GM18868 (cell line): ENCODE data around the gene SUGCT.
"Not testable (repeated sequence)": the region's sequence is repeated elsewhere in the genome, so short reads cannot be mapped to it uniquely, and the experiment has no call there.

ENCODE experiments used
- ATAC-seq: cut with Tn5 transposase; IDR thresholded peaks from one replicate; pipeline ENCODE4 v1.9.1; 2021; ENCODE audit warnings: mild to moderate bottlenecking, moderate library complexity; ENCODE audit not compliant: unreplicated experiment

The SUGCT gene

DNA sequence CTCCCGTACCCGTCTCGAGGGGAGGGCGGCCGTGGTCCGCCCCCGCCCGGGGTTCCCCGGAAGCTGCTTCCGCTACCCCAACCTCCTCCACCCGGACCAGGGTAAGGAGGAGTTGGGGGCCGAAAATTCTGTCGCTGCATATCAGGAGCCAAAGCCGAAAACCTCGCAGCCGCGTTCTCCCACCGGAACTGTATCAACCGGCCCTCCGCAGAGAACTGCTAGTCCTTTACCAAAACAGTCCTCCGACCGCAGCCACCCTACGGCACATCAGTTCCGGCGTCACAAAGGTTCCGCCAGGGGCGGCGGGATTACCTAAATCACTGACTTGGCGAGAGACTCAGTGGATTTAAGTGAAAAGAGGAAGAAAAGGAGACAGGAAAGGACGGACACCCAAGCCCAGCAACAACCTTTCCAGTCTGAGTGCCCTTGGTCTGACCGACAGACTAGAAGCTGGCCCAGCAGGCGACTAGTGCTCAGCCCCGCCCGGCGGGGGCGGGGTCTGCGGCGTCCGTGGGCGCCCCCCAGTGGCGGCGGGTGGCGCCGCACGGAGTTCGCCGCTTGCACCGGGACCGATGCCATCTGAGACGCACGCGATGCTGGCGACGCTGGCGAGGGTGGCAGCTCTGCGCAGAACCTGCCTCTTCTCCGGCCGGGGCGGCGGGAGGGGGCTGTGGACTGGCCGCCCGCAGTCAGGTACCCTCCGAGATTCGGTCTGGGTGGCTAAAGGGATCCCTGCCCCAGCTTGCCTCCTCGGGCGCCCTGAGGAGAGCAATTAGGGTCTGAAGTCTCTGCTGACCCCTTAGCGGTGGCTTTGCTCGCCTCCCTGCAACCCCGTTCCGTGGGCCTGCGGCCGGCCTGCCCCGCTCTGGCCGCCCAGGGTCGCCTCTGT lies at the start of gene SUGCT, which contains the start of gene MPLKIP:
SUGCT (plus strand) TSS at position 578 of the 889 bp plus-strand sequence.
MPLKIP (minus strand) TSS at position 195 of the 889 bp plus-strand sequence; CDS start at position 140, 55 bp downstream.
- ATAC-seq: peak; percentile 90

DNA sequence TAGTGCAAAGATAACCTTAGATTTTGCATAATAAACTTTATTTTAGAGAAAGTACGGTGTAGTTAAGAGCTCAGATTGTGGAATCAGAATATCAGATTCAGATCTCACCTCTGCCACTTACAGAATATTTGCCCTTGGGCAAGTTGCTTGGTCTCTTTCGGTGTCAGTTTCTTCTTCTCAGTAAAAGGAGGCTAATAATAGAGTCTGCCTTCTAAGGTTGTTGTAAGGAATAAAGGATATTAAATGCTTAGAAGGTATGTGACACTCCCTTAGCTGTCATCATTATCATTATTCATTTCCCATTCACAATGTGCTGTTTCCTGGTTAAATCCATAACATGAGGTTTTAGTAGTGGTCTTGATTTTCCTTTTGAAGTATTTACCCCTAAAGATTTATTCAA lies 42.6 kb upstream of the SUGCT start:
- ATAC-seq: no peak

DNA sequence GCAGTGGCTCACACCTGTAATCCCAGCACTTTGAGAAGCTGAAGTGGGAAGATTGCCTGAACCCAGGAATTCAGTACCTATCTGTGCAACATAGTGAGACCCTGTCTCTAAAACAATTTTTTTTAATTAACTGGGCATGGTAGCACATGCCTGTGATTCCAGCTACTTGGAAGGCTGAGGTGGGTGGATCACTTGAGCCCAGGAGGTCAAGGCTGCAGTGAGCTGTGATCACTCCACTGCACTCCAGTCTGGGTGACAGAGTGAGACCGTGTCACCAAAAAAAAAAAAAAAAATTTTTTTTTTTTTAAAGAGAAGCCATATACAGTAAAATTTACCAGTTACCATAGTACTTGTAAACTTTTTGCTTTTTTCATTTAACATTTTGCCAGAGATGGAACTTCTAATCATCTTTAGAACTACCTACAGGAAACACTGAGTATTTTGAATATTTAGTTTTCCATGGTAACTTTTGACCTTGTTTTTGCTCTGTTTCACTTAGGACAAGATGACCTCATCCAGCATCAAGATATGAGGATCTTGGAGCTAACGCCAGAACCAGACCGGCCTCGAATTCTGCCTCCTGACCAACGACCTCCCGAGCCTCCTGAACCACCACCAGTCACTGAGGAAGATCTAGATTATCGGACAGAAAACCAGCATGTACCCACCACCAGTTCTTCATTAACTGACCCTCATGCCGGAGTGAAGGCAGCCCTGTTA lies 41.0 kb upstream of the SUGCT start:
- ATAC-seq: no peak

DNA sequence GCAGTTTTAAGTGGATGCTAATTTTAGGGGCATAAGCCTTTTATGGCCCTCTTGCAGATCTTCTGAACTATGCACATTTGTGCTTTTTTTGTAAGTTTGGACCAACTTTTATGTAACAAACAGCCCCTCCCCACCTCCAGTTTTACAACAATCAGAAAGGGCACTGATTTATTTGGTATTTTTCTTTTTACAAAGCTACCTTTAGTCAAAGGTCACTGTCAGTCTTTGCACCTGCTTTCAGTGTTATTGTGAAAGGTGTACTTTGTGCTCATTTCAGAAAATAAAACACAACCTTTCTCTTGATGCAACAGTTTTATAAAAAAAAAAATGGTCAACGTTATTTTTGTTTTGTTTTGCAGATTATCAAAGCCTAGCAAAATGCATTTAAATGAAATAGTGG lies 39.6 kb upstream of the SUGCT start:
- no peak for ATAC-seq

DNA sequence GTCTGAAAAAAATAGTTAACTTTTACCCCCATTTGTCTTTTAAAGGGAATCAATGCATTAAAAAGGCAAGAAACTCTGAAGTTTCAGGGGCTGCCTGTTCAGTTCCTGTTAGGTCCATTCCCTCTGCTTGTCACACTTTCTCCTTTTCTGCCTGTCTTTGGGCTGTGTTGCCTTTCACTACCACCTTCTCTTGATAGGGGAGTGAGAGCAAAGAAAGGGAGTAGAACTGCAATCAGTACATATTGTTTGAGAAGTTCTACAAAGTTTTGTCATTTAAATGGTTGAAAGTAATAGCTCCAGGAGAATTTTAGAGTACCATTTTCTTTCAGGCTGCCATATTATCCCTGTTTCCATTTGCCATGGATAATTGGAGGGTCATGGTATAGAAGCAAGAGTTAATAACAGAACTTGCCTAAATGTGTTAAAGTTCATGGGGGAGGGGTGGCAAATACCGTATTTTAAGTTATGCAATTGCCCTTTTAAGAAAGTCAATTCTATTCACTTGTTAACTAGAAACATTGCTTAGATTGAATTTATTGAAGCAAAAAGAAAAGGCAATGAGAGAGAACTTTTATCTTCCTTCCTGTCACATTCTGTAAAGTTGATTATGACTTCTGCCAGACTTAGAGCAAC lies 39.0 kb upstream of the SUGCT start:
- no peak for ATAC-seq

DNA sequence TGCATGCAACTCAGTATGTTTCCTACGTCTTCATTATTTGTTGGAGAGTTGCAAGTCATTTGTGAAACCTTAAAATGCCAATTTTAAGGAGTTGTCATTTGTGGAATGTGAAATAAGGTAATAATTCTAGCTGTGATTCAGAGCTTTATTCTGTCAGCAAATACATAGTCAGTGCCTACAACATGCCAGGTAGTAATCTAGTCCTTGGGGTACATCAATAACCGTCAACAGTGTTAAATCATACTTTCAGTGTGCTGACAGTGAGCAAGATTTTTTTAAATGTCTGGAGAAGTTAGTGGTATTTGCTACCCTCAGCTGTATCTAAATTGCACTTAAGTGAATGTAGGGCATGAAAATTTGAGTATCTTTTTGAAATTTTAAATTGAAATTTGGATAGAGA lies 37.1 kb upstream of the SUGCT start:
- ATAC-seq: no peak

DNA sequence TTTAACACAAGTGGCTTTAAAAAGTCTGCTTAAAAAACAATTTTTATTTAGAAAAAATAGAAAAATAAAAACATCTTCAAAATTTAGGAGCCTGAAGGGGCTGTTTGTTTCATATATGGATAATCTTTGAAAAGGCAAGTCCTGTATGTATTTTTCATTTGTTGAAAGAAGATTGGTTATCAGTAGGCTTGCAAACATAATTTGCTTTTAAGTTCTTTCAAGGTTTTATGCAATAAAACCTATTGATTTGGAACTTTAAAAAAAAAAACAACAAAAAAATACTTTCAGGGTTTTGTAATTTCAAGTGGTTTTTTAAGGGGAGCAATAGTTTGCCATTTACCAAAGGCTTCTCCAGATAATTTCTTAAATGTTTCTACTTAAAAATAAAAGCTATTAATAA lies 36.0 kb upstream of the SUGCT start:
- no peak for ATAC-seq

DNA sequence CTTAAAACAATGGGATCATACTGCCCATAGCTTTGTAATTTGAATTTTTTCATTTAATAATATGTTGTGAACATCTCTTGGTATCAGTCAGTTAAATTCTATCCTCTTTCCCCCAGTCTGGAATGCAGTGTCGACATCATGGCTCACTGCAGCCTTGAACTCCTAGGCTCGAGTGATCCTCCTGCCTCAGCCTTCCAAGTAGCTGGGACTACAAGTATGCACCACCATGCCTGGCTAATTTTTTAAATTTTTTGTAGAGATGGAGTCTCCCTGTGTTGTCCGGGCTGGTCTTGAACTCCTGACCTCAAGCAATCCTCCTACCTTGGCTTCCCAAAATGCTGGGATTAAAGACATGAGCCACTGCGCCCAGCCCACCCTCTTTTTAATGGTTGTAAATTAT lies 35.0 kb upstream of the SUGCT start:
- ATAC-seq: no peak

DNA sequence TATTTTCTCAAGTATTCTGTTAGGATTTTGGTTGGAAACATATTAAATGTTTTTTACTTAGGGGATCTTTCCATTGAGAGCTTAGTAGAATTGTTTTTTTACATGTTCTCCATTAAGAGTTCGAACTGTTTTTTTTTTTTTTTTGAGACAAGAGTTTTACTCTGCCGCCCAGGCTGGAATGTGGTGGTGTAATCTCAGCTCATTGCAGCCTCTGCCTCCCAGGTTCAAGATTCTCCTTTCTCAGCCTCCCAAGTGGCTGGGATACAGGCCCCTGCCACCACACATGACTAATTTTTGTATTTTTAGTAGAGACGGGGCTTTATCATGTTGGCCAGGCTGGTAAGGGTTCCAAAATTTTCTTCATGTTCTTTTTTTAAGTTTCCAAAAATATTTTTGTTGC lies 33.6 kb upstream of the SUGCT start:
- no peak for ATAC-seq

DNA sequence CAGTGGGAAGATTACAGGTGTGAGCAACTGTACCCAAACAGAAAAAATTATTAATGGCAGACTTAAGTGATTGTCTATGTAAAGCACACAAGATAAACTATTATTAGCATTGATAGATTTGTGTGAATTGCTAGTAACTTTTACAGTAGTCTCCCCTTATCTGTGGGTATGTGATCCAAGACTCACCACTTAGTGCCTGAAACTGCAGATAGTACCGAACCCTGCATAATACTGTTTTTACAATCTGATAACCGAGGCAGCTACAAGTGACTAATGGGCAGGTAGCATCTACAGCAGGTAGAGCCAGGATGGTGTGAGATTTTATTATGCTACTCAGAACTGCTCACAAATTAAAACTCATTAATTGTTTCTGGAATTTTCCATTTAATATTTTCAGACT lies 31.9 kb upstream of the SUGCT start:
- ATAC-seq: no peak

DNA sequence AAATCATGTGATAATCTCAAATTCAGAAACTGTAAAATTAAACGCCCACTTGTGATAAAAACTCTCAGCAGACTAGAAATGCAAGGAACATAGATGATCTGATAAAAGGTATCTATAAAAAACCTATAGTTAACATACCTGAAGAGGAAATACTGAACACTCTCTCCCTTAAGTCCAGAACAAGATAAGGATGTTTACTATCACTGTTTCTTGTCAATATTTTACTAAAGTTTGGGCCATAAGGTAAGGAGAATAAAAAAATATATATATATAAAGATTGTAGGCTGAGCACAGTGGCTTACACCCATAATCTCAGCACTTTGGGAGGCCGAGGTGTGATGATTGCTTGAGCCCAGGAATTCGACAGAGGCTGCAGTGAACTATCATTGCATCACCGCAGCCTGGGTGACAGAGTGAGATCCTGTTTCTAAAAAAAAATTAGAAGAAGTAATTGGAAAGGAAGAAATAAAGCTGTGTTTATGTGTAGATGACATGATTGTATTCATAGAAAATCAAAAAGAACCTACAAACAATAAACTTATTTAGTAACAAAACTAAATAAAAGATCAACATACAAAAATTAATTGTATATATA lies 28.8 kb upstream of the SUGCT start:
- no peak for ATAC-seq

DNA sequence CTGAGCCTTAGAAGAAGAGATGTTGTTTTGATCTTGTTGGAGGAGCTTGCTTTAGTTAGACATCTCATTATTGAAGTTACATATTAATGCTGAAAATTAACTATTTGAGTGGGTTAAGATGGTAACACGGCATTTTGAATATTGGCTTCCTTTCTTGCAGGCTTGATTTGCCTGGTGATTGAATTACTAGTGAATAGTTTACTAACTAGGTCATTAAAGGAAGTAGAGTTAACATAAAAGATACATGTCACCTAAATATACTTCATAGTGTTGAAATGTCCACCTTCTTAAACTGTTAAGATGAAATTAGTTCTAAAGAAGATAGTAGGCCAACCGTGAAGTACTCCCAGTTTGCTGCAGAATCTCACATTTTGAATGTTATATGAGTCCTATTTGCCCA lies 18.9 kb upstream of the SUGCT start:
- ATAC-seq: no peak

DNA sequence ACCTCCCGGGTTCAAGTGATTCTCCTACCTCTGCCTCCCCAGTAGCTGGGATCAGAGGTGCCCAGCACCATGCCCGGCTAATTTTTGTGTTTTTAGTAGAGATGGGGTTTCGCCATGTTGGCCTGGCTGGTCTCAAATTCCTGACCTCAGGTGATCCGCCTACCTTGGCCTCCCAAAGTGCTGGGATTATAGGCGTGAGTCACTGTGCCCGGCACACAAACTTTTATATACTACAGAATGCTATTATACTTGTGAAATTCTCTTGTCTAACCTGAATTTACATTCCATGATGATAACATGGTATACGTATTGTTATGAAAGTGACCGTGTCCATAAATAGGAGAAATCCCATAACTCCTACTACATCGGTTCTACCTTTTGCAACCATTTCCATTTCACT lies 17.6 kb upstream of the SUGCT start:
- not testable (repeated sequence) for ATAC-seq

DNA sequence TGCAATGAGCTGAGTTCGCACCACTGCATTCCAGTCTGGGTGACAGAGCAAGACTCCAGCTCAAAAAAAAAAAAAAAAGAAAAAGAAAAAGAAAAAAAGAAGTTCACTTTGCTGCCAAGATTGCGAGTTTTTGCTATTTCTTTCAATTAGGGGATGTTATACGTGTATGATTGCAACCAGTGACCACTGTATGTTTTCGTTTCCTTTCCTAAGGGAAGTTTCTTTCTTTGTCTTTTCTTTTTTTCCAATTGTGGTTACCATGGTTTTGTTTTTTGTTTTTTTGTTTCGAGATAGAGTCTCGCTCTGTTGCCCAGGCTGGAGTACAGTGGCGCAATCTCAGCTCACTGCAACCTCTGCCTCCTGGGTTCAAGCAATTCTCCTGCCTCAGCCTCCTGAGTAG lies 16.6 kb upstream of the SUGCT start:
- not testable (repeated sequence) for ATAC-seq

DNA sequence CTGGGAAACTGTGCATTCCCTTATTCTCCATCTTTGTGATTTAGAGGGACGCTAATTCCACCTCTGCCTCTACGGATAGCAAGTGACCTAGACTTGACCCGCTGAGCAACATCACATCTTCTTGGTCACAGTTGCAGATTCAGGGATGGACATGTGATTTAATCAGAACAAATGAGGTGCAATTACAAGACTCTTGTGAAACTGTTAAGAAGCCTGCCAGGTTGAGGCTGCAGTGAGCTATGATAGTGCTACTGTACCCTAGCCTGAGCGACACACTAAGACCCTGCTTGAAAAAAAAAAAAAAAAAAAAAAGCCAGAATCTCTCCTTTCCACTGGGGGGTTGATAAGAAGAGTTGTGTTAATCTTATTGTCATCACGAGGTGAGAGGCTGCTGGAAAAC lies 14.8 kb upstream of the SUGCT start:
- no peak for ATAC-seq

DNA sequence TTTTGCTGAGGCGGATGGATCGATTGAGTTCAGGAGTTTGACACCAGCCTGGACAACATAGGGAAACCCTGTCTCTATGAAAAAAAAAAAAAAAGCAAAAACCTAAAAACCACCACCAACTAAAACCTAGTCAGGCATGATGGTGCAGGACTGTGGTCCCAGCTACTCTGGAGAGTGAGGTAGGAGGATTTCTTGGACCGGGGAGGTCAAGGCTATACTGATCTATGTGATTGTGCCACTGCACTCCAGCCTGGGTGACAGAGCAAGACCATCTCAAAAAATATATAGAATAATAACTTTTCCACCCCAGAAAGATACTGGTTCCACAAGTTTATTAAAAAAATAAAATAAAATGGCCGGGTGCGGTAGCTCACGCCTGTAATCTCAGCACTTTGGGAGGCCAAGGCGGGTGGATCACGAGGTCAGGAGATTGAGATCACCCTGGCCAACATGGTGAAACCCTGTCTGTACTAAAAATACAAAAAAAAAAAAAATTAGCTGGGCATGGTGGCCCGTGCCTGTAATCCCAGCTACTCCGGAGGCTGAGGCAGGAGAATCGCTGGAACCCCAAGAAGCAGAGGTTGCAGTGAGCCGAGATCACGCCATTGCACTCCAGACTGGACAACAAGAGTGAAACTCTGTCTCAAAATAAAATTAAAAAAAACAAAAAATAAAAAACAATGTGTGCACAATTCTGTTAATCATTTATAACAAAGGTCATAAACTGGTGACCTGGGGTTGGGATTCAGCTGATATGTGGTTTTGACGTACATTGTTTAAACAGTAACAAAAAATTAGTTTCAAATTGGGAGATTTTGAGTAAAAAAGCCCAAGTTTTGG lies 12.5 kb upstream of the SUGCT start:
- not testable (repeated sequence) for ATAC-seq

DNA sequence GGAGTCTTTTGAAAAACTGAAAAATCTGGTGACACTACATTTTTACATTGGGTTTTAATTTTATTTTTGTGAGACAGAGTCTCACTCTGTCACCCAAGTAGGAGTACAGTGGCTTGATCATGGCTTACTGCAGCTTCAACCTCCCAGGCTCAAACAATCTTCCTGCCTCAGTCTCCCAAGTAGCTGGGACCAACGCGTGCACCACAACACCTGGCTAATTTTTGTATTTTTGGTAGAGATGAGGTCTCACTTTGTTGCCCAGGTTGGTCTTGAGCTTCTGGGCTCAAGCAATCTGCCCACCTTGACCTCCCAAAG lies 11.9 kb upstream of the SUGCT start:
- no peak for ATAC-seq

DNA sequence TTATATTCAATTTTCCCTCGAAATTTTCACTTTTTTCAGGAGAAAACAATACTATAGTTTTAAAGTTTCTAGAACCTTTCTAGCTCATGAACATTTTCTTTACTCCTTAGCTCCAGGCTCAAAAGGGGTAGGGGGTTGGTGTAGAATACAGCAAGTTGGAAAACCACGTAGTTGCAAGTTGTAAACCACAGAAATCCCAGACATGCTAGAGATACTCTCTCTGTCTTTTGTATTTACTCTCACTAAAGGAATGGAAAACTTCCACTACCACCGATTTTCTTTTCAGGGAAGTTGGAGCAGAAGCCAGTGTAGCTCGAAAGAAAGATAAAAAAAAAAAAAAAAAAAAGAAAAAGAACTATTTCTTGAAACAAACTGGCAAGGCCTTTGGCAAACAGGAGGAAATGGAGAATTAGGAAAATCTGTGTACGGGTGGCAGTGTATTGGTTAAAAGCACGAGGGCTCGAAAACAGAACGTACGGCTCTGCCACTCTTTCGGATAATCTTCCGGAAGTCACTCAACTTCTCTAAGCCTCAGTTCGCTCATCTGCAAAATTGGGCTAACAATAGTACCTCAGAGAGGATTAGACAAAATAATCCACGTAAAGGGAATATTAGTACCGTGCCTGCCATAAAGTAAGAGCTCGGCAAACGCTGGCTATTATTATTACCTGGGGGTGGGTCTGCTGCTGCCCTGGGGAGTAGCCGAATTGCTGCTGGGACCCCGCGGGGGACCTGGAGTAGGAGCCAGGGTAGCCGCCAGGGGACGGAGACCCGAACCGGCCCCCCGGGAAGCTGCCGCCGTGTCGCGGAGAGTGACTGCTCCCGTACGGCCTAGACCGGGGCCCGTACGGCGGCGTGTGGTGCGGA lies 1.0 kb upstream of the SUGCT start:
- peak; percentile 3 for ATAC-seq

DNA sequence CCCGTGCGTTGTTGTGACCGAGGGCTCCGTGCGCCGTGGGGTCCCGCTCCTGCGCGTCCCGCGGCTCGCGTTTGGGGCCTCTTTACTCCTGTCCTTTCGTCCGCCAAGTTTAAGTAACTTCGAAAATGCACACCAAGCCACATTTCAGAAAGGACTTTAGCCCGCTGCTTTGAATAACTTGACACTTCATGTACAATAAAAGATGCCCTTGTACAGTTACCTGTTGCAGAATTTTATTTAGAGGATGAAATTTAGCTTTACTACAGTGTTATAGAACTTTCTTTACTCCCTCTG lies 459 bp downstream of the SUGCT start:
- no peak for ATAC-seq

DNA sequence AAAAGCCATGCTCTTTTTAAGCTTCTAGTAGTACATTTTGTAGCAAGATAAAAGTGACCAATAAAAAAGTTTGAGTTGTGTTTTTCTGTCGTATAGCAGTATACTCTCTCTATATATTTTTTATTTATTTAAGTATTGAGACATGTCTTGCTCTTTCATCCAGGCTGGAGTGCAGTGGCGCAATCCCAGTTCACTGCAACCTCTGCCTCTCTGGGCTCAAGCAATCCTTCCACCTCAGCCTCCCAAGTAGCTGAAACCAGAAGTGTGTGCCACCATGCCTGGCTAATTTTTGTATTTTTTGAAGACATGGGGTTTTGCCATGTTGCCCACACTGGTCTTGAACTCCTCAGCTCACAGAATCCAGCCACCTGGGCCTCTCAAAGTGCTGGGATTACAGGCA lies 2.8 kb downstream of the SUGCT start:
- ATAC-seq: no peak
